Pancreas (tissue), 10 donors: Measurements from ENCODE around the gene AGR2. TPM values are rescaled to one million over a fixed set of nuclear protein-coding genes. Genes with fewer than 3 reads are reported as not detected.
A peak's percentile ranks its signal among the peaks of the same experiment; 100 is the strongest.

Experiments
- ATAC-seq, 4 donors: fragments of 200-7000 bp; cut with Tn5 transposase; one replicate each; pipeline versions ENCODE4 v1.8.0 to v1.9.1; 2020; ENCODE audit warnings: mild to moderate bottlenecking in 4 of 4, moderate library complexity in 4 of 4
- DNase-seq, 6 donors: peaks; one replicate each; pipeline ENCODE4 v3.0.0-alpha.2; 2020
- FAIRE-seq: peaks from 2 replicates; lab custom pipeline; 2012; peaks lifted over from hg19 to GRCh38; lab: Jason Lieb, UNC
- H3K27ac ChIP-seq, 4 donors: fragments of 200-600 bp; sonication (generic); 1 replicate in 3 of 4; 2 replicates in 1 of 4; pipeline versions ENCODE4 v1.5.0 to v1.8.0; 2020
- H3K27me3 ChIP-seq, 4 donors: fragments of 200-600 bp; one replicate each; pipeline ENCODE4 v1.8.0; 2021
- H3K36me3 ChIP-seq, 3 donors: fragments of 200-600 bp; sonication (generic) in 1 of 3; one replicate each; pipeline versions ENCODE4 v1.5.0 to v1.8.0; 2020 to 2021
- H3K4me1 ChIP-seq, 3 donors: fragments of 200-600 bp; one replicate each; pipeline ENCODE4 v1.8.0; 2021
- H3K4me3 ChIP-seq, 4 donors: fragments of 200-600 bp; sonication (generic) in 2 of 4; one replicate each; pipeline versions ENCODE4 v1.5.0 to v1.8.0; 2020 to 2021
- H3K9me3 ChIP-seq, 4 donors: fragments of 200-600 bp; one replicate each; pipeline ENCODE4 v1.8.0; 2021
- CTCF ChIP-seq, 4 donors: fragments of 200-600 bp; sonication (generic) in 3 of 4; IDR thresholded peaks; one replicate each; pipeline versions ENCODE4 v1.5.0 to v1.8.0; 2021; ENCODE audit warnings: antibody characterized with exemption in 4 of 4
- WGBS, 2 donors: extraction: QIAGEN DNeasy Blood & Tissue Kit; methylation state at CpG; one replicate each; pipeline ENCODE4 v1.1.7; 2013; 5-methylcytosine and 5-hydroxymethylcytosine counted together
- intact Hi-C, 3 donors: fragments of 100-400 bp; cut with DNase I; formaldehyde crosslinking; loops; one replicate each; pipeline versions ENCODE4 v1.11.1 to v1.14.2; 2022
- polyA plus RNA-seq, 2 donors: library from polyadenylated mRNA; stranded (reverse); fragments of 200-250 nt; gene quantifications; one replicate each; pipeline ENCODE4 v1.2.3, GENCODE V29; 2013
- total RNA-seq, 6 donors: library from RNA; stranded (reverse); fragmentation: NEBNext Ultra II Directional in 4 of 6; extraction: Animal tissue kit (Norgen Biotek cat#: 25700) in 4 of 6; gene quantifications; one replicate each; pipeline versions ENCODE4 v1.2.1 to v1.2.4, GENCODE V29; 2021 to 2023
- donor health status: healthy with polysubstance abuse.
- donor health status: DM: no; HTN: no; CAD: no; lungs with moderate emphysema.
- donor health status: DM: no; HTN: no; CAD: no.
- donor health status: control.
- donor health status: control.
- donor health status: Bipolar disorder and iron deficiency.
- donor health status: DM: yes; HTN: yes; CAD: no.
- donor health status: DM: no; HTN: no; CAD: no.
- donor health status: DM: no; HTN: no; CAD: no.
- donor health status: DM: yes; HTN: yes; CAD: no.

AGR2 gene
- total and polyA plus RNA-seq, 8 donors: 2.3 to 31.5 (median 11.5) TPM

GRCh38 chr7:16753932-16754855 lies 50.6 kb downstream of the AGR2 start:
- Histone ChIP-seq H3K27me3 (no peaks in the 10 kb centered on the region), H3K9me3 (no peaks in the 10 kb centered on the region), H3K4me1 (peaks cover 7 to 21% (median 17%) of the 10 kb centered on the region in 3 donors), H3K27ac (peak overlapping the region; percentile 56 to 93 (median 83)), H3K4me3 (peak overlapping the region; percentile 63 to 79 (median 74)), H3K36me3 (no peaks in the 10 kb centered on the region)
- FAIRE-seq: no peak
- peak; percentile 38 to 79 (median 59) for DNase-seq
- TF ChIP-seq CTCF (IDR thresholded peaks at IDR 0.05): no peak
- peak; percentile 39 to 59 (median 50) for ATAC-seq
- intact Hi-C loops: no loop called here
- WGBS, 2 donors: 1% methylated on average over 50 to 58 of the region's 58 CpGs

- DNase-seq (peak; percentile 95 to 97 (median 96)), ATAC-seq (peak; percentile 90 to 96 (median 95)), FAIRE-seq (no peak)
- peaks cover 7 to 21% (median 17%) of the 10 kb centered on the region in 3 donors for H3K4me1 ChIP-seq
- 3% methylated on average over 46 to 48 of the region's 48 CpGs for WGBS, 2 donors
- no peaks in the 10 kb centered on the region for H3K36me3 ChIP-seq
- H3K27ac ChIP-seq: peak within 1 kb of the TSS; percentile 56 to 93 (median 83)
- peak within 1 kb of the TSS; percentile 63 to 79 (median 74) for H3K4me3 ChIP-seq
- intact Hi-C loops: no loop called here
- H3K27me3 ChIP-seq: no peaks in the 10 kb centered on the region
- TF ChIP-seq CTCF (IDR thresholded peaks at IDR 0.05): no peak
- no peaks in the 10 kb centered on the region for H3K9me3 ChIP-seq
Observed at GRCh38 chr7:16753102-16753931, 51.5 kb downstream of the AGR2 start, which contains the start of gene TSPAN13. Gene TSPAN13 (plus strand): TSS chr7:16753755. CDS start chr7:16753968, 213 bp downstream.

GRCh38 chr7:16747102-16747501 lies 57.7 kb downstream of the AGR2 start:
- Histone ChIP-seq H3K4me1 (peaks cover 0 to 4% (median 0%) of the 10 kb centered on the region in 3 donors), H3K27ac (no peak overlapping the region), H3K9me3 (no peaks in the 10 kb centered on the region), H3K27me3 (no peaks in the 10 kb centered on the region), H3K4me3 (no peak overlapping the region), H3K36me3 (no peaks in the 10 kb centered on the region)
- FAIRE-seq: no peak
- WGBS, 2 donors: 63 to 70% methylated on average over 1 of the region's 1 CpG
- intact Hi-C loops: no loop called here
- no peak for DNase-seq
- no peak for TF ChIP-seq CTCF (IDR thresholded peaks at IDR 0.05)
- ATAC-seq: no peak

- Histone ChIP-seq H3K27ac (no peak overlapping the region), H3K9me3 (no peaks in the 10 kb centered on the region), H3K36me3 (no peaks in the 10 kb centered on the region), H3K4me3 (no peak overlapping the region), H3K27me3 (no peaks in the 10 kb centered on the region), H3K4me1 (peaks cover 0 to 6% (median 0%) of the 10 kb centered on the region in 3 donors)
- 82 to 85% methylated on average over 2 of the region's 2 CpGs for WGBS, 2 donors
- no peak for ATAC-seq
- no peak for TF ChIP-seq CTCF (IDR thresholded peaks at IDR 0.05)
- DNase-seq: no peak
- FAIRE-seq: no peak
- intact Hi-C loops: no loop called here
Observed at GRCh38 chr7:16745645-16746044, 59.2 kb downstream of the AGR2 start.
